ENCODE results near the gene LSM14A.
A peak's percentile ranks its signal among the peaks of the same experiment; 100 is the strongest.

- TF ChIP-seq RBAK (tag by site-specific recombination; IDR thresholded peaks at IDR 0.05) (no peak), ZNF324 (tag by site-specific recombination; IDR thresholded peaks at IDR 0.05) (no peak), HOXC10 (CRISPR knock-in tag; IDR thresholded peaks at IDR 0.05) (no peak), HOXA7 (CRISPR knock-in tag; IDR thresholded peaks at IDR 0.05; ENCODE audit: borderline replicate concordance) (no peak)
- TF ChIP-seq, protein P1, sequence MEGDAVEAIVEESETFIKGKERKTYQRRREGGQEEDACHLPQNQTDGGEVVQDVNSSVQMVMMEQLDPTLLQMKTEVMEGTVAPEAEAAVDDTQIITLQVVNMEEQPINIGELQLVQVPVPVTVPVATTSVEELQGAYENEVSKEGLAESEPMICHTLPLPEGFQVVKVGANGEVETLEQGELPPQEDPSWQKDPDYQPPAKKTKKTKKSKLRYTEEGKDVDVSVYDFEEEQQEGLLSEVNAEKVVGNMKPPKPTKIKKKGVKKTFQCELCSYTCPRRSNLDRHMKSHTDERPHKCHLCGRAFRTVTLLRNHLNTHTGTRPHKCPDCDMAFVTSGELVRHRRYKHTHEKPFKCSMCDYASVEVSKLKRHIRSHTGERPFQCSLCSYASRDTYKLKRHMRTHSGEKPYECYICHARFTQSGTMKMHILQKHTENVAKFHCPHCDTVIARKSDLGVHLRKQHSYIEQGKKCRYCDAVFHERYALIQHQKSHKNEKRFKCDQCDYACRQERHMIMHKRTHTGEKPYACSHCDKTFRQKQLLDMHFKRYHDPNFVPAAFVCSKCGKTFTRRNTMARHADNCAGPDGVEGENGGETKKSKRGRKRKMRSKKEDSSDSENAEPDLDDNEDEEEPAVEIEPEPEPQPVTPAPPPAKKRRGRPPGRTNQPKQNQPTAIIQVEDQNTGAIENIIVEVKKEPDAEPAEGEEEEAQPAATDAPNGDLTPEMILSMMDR (tag by site-specific recombination; IDR thresholded peaks at IDR 0.05): peak; percentile 74
Observed at GRCh38 chr19:34241513-34242337, 69.4 kb downstream of the LSM14A start.
